ENCODE data around the gene RDH12.

The RDH12 gene

GRCh38 chr14:67757175-67757574 lies 55.5 kb downstream of the RDH12 start:
- DNase-seq: no peak

GRCh38 chr14:67759916-67760315 lies 58.2 kb downstream of the RDH12 start:
- DNase-seq: no peak

- DNase-seq: no peak
Measured at GRCh38 chr14:67762051-67762450, 60.4 kb downstream of the RDH12 start.

GRCh38 chr14:67763158-67763822 lies 61.6 kb downstream of the RDH12 start:
- no peak for DNase-seq

- no peak for DNase-seq
Measured at GRCh38 chr14:67764496-67764895, 62.8 kb downstream of the RDH12 start.

GRCh38 chr14:67765192-67765834 lies 63.6 kb downstream of the RDH12 start:
- no peak for DNase-seq

- DNase-seq: no peak
Measured at GRCh38 chr14:67766035-67766680, 64.5 kb downstream of the RDH12 start.

GRCh38 chr14:67768219-67768618 lies 66.5 kb downstream of the RDH12 start:
- no peak for DNase-seq

- no peak for DNase-seq
Measured at GRCh38 chr14:67773844-67774377, 72.2 kb downstream of the RDH12 start.

GRCh38 chr14:67776653-67777322 lies 75.1 kb downstream of the RDH12 start:
- no peak for DNase-seq

GRCh38 chr14:67778792-67779191 lies 77.1 kb downstream of the RDH12 start:
- no peak for DNase-seq

GRCh38 chr14:67782090-67782489 lies 80.4 kb downstream of the RDH12 start:
- DNase-seq: no peak
